DOHH2 (cell line): ENCODE measurements around the gene TMC3.

Experiments used
- H3F3A ChIP-seq: fragments of 200-600 bp; sonication (generic), shearing (Covaris generic); 2 replicates; pipeline ENCODE4 v1.6.0; 2016; ENCODE audit warnings: antibody characterized with exemption, mild to moderate bottlenecking; ENCODE audit not compliant: control insufficient read depth, insufficient read depth
- H3K27ac ChIP-seq: fragments of 200-600 bp; sonication (generic); 2 replicates; pipeline ENCODE4 v1.5.1; 2014; ENCODE audit warnings: low read depth, mild to moderate bottlenecking, low read length, moderate library complexity
- H3K27me3 ChIP-seq: fragments of 200-600 bp; sonication (generic); 2 replicates; pipeline ENCODE4 v1.6.1; 2014; ENCODE audit warnings: mild to moderate bottlenecking, low read length, mixed read lengths; ENCODE audit not compliant: control insufficient read depth
- H3K36me3 ChIP-seq: fragments of 200-600 bp; sonication (generic); 2 replicates; pipeline ENCODE4 v1.6.1; 2014; ENCODE audit warnings: mild to moderate bottlenecking, low read length, moderate library complexity, mixed read lengths; ENCODE audit not compliant: control insufficient read depth
- H3K4me1 ChIP-seq: fragments of 200-600 bp; sonication (generic); 2 replicates; pipeline ENCODE4 v1.6.1; 2014; ENCODE audit warnings: mild to moderate bottlenecking, low read length, mixed read lengths; ENCODE audit not compliant: control insufficient read depth
- H3K4me2 ChIP-seq: fragments of 200-600 bp; sonication (generic); 2 replicates; pipeline ENCODE4 v1.6.0; 2014; ENCODE audit warnings: mild to moderate bottlenecking, low read length, moderate library complexity
- H3K4me3 ChIP-seq: fragments of 200-600 bp; sonication (generic); 2 replicates; pipeline ENCODE4 v1.5.1; 2014; ENCODE audit warnings: mild to moderate bottlenecking, low read length, mixed read lengths
- H3K79me2 ChIP-seq: fragments of 200-600 bp; sonication (generic); 2 replicates; pipeline ENCODE4 v1.6.1; 2014; ENCODE audit warnings: mild to moderate bottlenecking, low read length, mixed read lengths; ENCODE audit not compliant: control insufficient read depth
- H3K9me2 ChIP-seq: fragments of 200-600 bp; sonication (generic); replicated peaks from 2 replicates; pipeline ENCODE4 v1.6.1; 2014; ENCODE audit warnings: mild to moderate bottlenecking, low read length, mixed read lengths; ENCODE audit not compliant: control insufficient read depth
- H3K9me3 ChIP-seq: fragments of 200-600 bp; sonication (generic); 2 replicates; pipeline ENCODE4 v1.6.1; 2014; ENCODE audit warnings: antibody characterized with exemption, low read length, mixed read lengths; ENCODE audit not compliant: control insufficient read depth, insufficient read depth
- H4K20me1 ChIP-seq: fragments of 200-600 bp; sonication (generic); 2 replicates; pipeline ENCODE4 v1.6.0; 2014; ENCODE audit warnings: low read depth, mild to moderate bottlenecking, antibody characterized with exemption, low read length, moderate library complexity; ENCODE audit not compliant: control insufficient read depth, insufficient read depth
- CTCF ChIP-seq: fragments of 200-600 bp; sonication (generic); IDR thresholded peaks from one replicate; pipeline ENCODE4 v1.5.1; 2014; ENCODE audit warnings: antibody characterized with exemption, mild to moderate bottlenecking, low read depth, low read length; ENCODE audit not compliant: poor library complexity, severe bottlenecking
- EZH2phosphoT487 ChIP-seq: fragments of 200-600 bp; sonication (generic); IDR thresholded peaks from 2 replicates; pipeline ENCODE4 v1.6.1; 2017; ENCODE audit warnings: borderline replicate concordance, mild to moderate bottlenecking, antibody characterized with exemption, low read length, moderate library complexity, mixed read lengths

TMC3 gene

GRCh38 chr15:81337713-81338157 lies 36.3 kb downstream of the TMC3 start:
- Histone ChIP-seq H3K9me3 (no peaks in the 10 kb centered on the region), H3K4me1 (peaks cover 5% of the 10 kb centered on the region; the same call in 1 of the 2 replicates), H3K27ac (no peak overlapping the region), H3F3A (no peaks in the 10 kb centered on the region), H3K4me2 (no peak overlapping the region), H3K27me3 (peaks cover 12% of the 10 kb centered on the region), H3K79me2 (no peaks in the 10 kb centered on the region), H3K4me3 (no peak overlapping the region), H4K20me1 (no peaks in the 10 kb centered on the region), H3K36me3 (no peaks in the 10 kb centered on the region), H3K9me2 (no peaks in the 10 kb centered on the region)
- TF ChIP-seq CTCF (no peak), EZH2phosphoT487 (no peak)

GRCh38 chr15:81337241-81337640 lies 36.8 kb downstream of the TMC3 start:
- H3K4me3 ChIP-seq, result no peak overlapping the region
- no peaks in the 10 kb centered on the region for H4K20me1 ChIP-seq
- H3K36me3 ChIP-seq, result no peaks in the 10 kb centered on the region
- peaks cover 12% of the 10 kb centered on the region for H3K27me3 ChIP-seq
- H3K4me2 ChIP-seq, result no peak overlapping the region
- H3F3A ChIP-seq, result no peaks in the 10 kb centered on the region
- no peaks in the 10 kb centered on the region for H3K79me2 ChIP-seq
- no peaks in the 10 kb centered on the region for H3K9me2 ChIP-seq
- no peaks in the 10 kb centered on the region for H3K9me3 ChIP-seq
- H3K4me1 ChIP-seq, result peaks cover 5% of the 10 kb centered on the region; the same call in 1 of the 2 replicates
- H3K27ac ChIP-seq, result no peak overlapping the region
- TF ChIP-seq EZH2phosphoT487 (no peak), CTCF (no peak)

GRCh38 chr15:81336568-81336967 lies 37.4 kb downstream of the TMC3 start:
- Histone ChIP-seq H3K4me3 (no peak overlapping the region), H3K9me3 (no peaks in the 10 kb centered on the region), H3K4me1 (peaks cover 5% of the 10 kb centered on the region; the same call in 1 of the 2 replicates), H3K36me3 (no peaks in the 10 kb centered on the region), H3K79me2 (no peaks in the 10 kb centered on the region), H3K4me2 (no peak overlapping the region), H3K9me2 (no peaks in the 10 kb centered on the region), H4K20me1 (no peaks in the 10 kb centered on the region), H3F3A (no peaks in the 10 kb centered on the region), H3K27ac (no peak overlapping the region), H3K27me3 (peaks cover 12% of the 10 kb centered on the region)
- TF ChIP-seq CTCF (peak; percentile 69), EZH2phosphoT487 (no peak)
